Gastrocnemius medialis (tissue), 4 donors: ENCODE data around the gene ISM1. TPM values are rescaled to one million over a fixed set of nuclear protein-coding genes. Genes with fewer than 3 reads are reported as not detected.

Experiments used
- ATAC-seq, 2 donors: fragments of 150-250 bp; one replicate each; pipeline ENCODE4 v1.9.1; 2016
- DNase-seq, 2 donors: peaks; one replicate each; pipeline ENCODE4 v3.0.0-alpha.2; 2019
- H3K27ac ChIP-seq, 4 donors: fragments of 200-600 bp; sonication (generic); 1 replicate in 1 of 4; 2 replicates in 3 of 4; pipeline ENCODE4 v1.5.1; 2016 to 2018; ENCODE audit warnings: mild to moderate bottlenecking in 2 of 4, moderate library complexity in 1 of 4
- H3K27me3 ChIP-seq, 3 donors: fragments of 200-600 bp; sonication (generic) in 2 of 3; 1 replicate in 1 of 3; 2 replicates in 2 of 3; pipeline versions ENCODE4 v1.5.1 to v1.6.0; 2016 to 2019; ENCODE audit warnings: mild to moderate bottlenecking in 1 of 3, moderate library complexity in 1 of 3
- H3K36me3 ChIP-seq, 2 donors: fragments of 200-600 bp; sonication (generic) in 1 of 2; one replicate each; pipeline ENCODE4 v1.5.1; 2017 to 2018
- H3K4me1 ChIP-seq, 2 donors: fragments of 200-600 bp; sonication (generic) in 1 of 2; one replicate each; pipeline ENCODE4 v1.5.1; 2016 to 2017; ENCODE audit warnings: mild to moderate bottlenecking in 2 of 2
- H3K4me3 ChIP-seq, 4 donors: fragments of 200-600 bp; sonication (generic) in 3 of 4; 1 replicate in 1 of 4; 2 replicates in 3 of 4; pipeline ENCODE4 v1.5.1; 2016 to 2019; ENCODE audit warnings: mild to moderate bottlenecking in 2 of 4
- H3K9me3 ChIP-seq, 3 donors: fragments of 200-600 bp; sonication (generic) in 2 of 3; 1 replicate in 1 of 3; 2 replicates in 2 of 3; pipeline ENCODE4 v1.5.1; 2016 to 2019
- POLR2A ChIP-seq, 2 donors: fragments of 450-650 bp; IDR thresholded peaks; one replicate each; pipeline ENCODE4 v1.6.1; 2017; ENCODE audit warnings: antibody characterized with exemption in 2 of 2, mild to moderate bottlenecking in 2 of 2, moderate library complexity in 2 of 2
- in situ Hi-C, 4 donors: fragments of 200-750 bp; cut with MboI; loops; one replicate each; pipeline versions ENCODE4 v1.15.0 to v1.8.0; 2017; ENCODE audit warnings: low sequenced_read_pairs in 4 of 4
- intact Hi-C: fragments of 100-400 bp; cut with DNase I; formaldehyde crosslinking; loops from one replicate; pipeline ENCODE4 v1.15.1; 2023; ENCODE audit warnings: low total_unique reads
- total RNA-seq, 4 donors: library from RNA; depleted of rRNA; stranded (reverse); fragments of >200 nt; gene quantifications; one replicate each; pipeline versions ENCODE4 v1.1.0 to v1.2.3, GENCODE V29; 2016
- TF ChIP-seq, protein P1 (sequence below), 5 experiments: fragments of 450-650 bp in 3 of 5; fragments of 200-600 bp in 2 of 5; sonication (generic) in 2 of 5; IDR thresholded peaks in 4 of 5; conservative IDR thresholded peaks in 1 of 5; 1 replicate in 4 of 5; 2 replicates in 1 of 5; pipeline ENCODE4 v1.5.1; 2016 to 2019; ENCODE audit warnings: antibody characterized with exemption in 5 of 5, mild to moderate bottlenecking in 3 of 5, moderate library complexity in 3 of 5

ISM1 gene
- total RNA-seq, 4 donors from 2014 or later: 0.61 to 3.7 (median 0.78) TPM

DNA sequence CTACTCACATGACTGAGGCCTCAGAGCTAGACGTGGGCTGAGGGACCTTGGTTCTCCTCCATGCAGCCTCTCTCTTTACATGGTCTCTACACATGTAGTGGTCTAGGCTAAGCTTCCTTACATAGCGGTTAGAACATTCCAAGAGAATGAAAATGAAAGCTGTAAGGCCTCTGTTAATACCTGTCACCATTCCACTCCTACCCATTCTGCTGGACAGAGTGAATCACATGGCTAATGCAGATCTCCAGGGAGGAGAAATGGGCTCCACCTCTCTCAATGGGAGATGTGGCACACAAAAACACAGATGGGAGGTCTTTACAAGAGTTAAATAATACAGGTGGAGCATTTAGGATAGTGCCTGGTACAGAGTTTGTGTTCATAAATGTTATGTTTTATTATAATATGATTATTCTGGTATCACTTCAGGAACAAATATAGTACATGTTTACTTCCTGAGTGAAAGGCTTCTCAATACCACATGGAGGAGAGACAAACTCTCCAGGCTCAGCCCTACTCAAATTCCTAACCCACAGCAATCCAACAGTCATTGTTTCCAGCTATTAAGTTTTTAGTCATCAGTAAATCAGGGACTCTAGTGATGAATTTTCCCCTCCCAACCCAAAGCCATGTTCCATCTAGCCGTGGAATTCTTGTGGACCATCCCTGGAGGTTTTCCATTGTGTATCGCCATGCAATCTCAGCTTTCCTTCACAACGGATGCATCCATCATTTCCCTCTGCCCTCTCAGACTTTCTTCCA, 57.9 kb downstream of the ISM1 start:
- DNase-seq (no peak), ATAC-seq (no peak)
- Histone ChIP-seq H3K4me3 (no peak overlapping the region), H3K4me1 (peaks cover 4 to 9% of the 10 kb centered on the region in 2 donors), H3K27me3 (no peaks in the 10 kb centered on the region), H3K27ac (no peak overlapping the region), H3K36me3 (no peaks in the 10 kb centered on the region), H3K9me3 (no peaks in the 10 kb centered on the region)
- in situ Hi-C loops: loop anchor here in 1 of 4 donors (25.0 kb wide), 2 partner anchors 167 to 483 kb away; no protein-coding TSS in a partner anchor
- no peak for TF ChIP-seq POLR2A (IDR thresholded peaks at IDR 0.05)
- TF ChIP-seq, protein P1, sequence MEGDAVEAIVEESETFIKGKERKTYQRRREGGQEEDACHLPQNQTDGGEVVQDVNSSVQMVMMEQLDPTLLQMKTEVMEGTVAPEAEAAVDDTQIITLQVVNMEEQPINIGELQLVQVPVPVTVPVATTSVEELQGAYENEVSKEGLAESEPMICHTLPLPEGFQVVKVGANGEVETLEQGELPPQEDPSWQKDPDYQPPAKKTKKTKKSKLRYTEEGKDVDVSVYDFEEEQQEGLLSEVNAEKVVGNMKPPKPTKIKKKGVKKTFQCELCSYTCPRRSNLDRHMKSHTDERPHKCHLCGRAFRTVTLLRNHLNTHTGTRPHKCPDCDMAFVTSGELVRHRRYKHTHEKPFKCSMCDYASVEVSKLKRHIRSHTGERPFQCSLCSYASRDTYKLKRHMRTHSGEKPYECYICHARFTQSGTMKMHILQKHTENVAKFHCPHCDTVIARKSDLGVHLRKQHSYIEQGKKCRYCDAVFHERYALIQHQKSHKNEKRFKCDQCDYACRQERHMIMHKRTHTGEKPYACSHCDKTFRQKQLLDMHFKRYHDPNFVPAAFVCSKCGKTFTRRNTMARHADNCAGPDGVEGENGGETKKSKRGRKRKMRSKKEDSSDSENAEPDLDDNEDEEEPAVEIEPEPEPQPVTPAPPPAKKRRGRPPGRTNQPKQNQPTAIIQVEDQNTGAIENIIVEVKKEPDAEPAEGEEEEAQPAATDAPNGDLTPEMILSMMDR (IDR thresholded peaks at IDR 0.05 in 4 of 5, conservative IDR thresholded peaks at IDR 0.05 in 1 of 5): no peak
- intact Hi-C loops: no loop called here

DNA sequence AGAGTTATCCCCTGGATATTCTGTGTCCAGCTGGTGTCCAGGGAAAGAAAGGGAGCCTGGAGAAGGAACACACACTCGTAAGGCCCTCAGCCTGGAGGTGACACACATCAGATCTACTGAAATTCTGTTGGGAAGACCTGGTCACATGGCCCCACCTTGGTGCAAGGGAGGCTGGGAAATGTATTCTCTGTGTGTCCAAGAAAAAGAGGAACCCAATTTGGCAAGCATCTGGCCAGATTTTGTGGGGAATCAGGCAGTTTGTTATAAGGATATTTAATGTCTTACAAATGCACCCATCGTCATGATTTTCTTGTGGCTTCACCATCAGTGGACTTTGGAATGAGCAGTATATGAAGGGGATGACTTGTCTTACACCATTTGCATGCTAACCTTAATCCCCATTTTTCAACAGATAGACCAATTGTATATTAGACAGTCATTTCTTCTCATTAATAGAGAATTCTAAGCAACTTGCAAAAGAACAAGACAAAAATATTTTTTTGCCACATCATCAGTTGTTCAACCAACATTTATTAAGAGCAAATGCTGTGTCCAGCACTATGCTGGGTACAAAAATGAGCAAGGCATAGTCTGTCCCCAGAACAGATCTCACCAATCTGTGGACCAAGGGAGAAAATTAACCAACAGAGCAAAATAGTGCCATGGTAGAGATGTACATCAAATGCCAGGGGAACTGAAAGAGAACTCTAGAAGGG, 59.7 kb downstream of the ISM1 start:
- TF ChIP-seq POLR2A (IDR thresholded peaks at IDR 0.05): no peak
- TF ChIP-seq, protein P1 (IDR thresholded peaks at IDR 0.05 in 4 of 5, conservative IDR thresholded peaks at IDR 0.05 in 1 of 5): no peak
- Histone ChIP-seq H3K4me3 (no peak overlapping the region), H3K9me3 (no peaks in the 10 kb centered on the region), H3K4me1 (no peaks in the 10 kb centered on the region), H3K36me3 (no peaks in the 10 kb centered on the region), H3K27ac (no peak overlapping the region), H3K27me3 (no peaks in the 10 kb centered on the region)
- DNase-seq (no peak), ATAC-seq (no peak)
- in situ Hi-C loops (loop anchor here in 1 of 4 donors (25.0 kb wide), 2 partner anchors 168 to 482 kb away; no protein-coding TSS in a partner anchor), intact Hi-C loops (no loop called here)

DNA sequence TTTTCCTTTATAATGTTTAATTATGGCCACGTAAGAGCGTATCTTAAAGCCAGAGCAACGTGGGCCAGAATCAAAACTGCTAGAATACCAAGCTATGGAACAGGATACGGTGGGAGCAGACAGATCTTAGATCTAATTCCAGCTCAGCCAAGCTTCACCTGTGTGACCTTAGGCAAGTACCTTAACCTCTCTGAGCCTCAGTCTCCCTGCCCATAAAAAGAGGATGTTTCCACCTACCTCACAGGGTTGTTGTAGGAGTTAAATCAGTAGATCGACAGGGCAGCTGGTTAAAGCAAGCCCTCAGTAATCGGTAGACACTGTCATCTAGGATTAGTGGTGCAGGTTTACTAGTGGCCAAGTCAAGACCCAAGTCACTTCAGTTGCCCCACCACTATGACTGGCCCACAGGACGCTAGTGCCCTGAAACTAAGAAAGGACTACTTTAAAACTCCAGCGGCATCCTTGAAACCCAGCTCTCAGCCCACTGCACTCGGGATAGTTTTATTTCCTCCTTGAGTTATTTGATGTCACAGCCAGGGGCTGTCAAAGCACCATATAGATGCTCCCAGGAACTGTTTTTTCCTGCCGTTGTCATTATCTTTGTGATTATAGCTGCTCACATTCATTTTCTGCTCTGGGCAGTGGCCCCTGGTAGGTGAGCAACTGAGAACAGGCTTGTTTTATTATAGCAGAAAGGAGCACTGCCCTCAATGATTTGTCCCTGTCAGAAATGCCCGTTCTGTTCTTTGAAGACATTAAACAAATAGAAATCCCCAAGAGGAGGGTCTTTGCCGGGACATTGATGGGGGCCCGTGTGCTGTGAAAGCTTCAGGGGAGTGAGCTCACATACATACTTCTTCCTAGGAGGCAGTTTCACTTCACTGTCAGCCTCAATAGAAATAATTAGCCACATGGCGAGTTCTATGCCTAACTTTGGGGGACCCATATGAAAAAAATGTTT, 63.1 kb downstream of the ISM1 start:
- Histone ChIP-seq H3K4me3 (no peak overlapping the region), H3K27me3 (no peaks in the 10 kb centered on the region), H3K4me1 (no peaks in the 10 kb centered on the region), H3K27ac (no peak overlapping the region), H3K9me3 (no peaks in the 10 kb centered on the region), H3K36me3 (no peaks in the 10 kb centered on the region)
- no peak for TF ChIP-seq POLR2A (IDR thresholded peaks at IDR 0.05)
- TF ChIP-seq, protein P1 (IDR thresholded peaks at IDR 0.05 in 4 of 5, conservative IDR thresholded peaks at IDR 0.05 in 1 of 5): no peak
- intact Hi-C loops: no loop called here
- DNase-seq: no peak
- in situ Hi-C loops: loop anchor here in 1 of 4 donors (25.0 kb wide), 2 partner anchors 172 to 478 kb away; no protein-coding TSS in a partner anchor
- no peak for ATAC-seq

DNA sequence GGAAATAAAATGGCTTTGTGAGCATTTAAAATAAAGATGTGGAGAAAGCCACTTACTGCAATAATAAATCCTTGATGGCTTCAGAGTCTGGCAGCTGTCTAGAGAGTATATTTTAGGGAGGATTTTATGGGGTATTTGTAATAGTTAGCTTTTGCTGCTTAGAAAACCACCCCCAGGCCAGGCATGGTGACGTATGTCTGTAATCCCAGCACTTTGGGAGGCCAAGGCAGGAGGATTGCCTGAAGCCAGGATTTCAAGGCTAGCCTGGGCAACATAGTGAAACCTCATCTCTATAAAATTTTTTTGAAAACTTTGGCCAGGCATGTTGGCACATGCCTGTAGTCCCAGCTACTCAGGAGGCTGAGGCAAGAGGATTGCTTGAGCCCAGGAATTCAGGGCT, 63.8 kb downstream of the ISM1 start:
- intact Hi-C loops: no loop called here
- in situ Hi-C loops: loop anchor here in 1 of 4 donors (25.0 kb wide), 2 partner anchors 173 to 477 kb away; no protein-coding TSS in a partner anchor
- no peaks in the 10 kb centered on the region for H3K36me3 ChIP-seq
- no peaks in the 10 kb centered on the region for H3K27me3 ChIP-seq
- H3K4me3 ChIP-seq: no peak overlapping the region
- DNase-seq (no peak), ATAC-seq (no peak)
- no peak overlapping the region for H3K27ac ChIP-seq
- no peaks in the 10 kb centered on the region for H3K4me1 ChIP-seq
- no peaks in the 10 kb centered on the region for H3K9me3 ChIP-seq
- TF ChIP-seq, protein P1 (IDR thresholded peaks at IDR 0.05 in 4 of 5, conservative IDR thresholded peaks at IDR 0.05 in 1 of 5): no peak
- TF ChIP-seq POLR2A (IDR thresholded peaks at IDR 0.05): no peak
